Panc1 (cell line): ENCODE data around the gene CNTRL.

Source experiments
- POLR2AphosphoS5 ChIP-seq: IDR thresholded peaks from 2 replicates; pipeline ENCODE4 v1.6.1; 2012; ENCODE audit warnings: mild to moderate bottlenecking, low read depth, low read length, moderate library complexity
- TF ChIP-seq, protein P1 (sequence below): fragments of 450-650 bp; IDR thresholded peaks from 2 replicates; pipeline ENCODE4 v1.5.1; 2017; ENCODE audit warnings: mild to moderate bottlenecking
- TF ChIP-seq, protein P2 (sequence below), 2 experiments: IDR thresholded peaks; 2 replicates each; pipeline ENCODE4 v1.6.1; 2011 to 2012; ENCODE audit warnings: low read depth in 2 of 2, control low read depth in 1 of 2, low read length in 1 of 2, mild to moderate bottlenecking in 1 of 2, moderate library complexity in 1 of 2; ENCODE audit not compliant: insufficient read depth in 1 of 2

- TF ChIP-seq, protein P1, sequence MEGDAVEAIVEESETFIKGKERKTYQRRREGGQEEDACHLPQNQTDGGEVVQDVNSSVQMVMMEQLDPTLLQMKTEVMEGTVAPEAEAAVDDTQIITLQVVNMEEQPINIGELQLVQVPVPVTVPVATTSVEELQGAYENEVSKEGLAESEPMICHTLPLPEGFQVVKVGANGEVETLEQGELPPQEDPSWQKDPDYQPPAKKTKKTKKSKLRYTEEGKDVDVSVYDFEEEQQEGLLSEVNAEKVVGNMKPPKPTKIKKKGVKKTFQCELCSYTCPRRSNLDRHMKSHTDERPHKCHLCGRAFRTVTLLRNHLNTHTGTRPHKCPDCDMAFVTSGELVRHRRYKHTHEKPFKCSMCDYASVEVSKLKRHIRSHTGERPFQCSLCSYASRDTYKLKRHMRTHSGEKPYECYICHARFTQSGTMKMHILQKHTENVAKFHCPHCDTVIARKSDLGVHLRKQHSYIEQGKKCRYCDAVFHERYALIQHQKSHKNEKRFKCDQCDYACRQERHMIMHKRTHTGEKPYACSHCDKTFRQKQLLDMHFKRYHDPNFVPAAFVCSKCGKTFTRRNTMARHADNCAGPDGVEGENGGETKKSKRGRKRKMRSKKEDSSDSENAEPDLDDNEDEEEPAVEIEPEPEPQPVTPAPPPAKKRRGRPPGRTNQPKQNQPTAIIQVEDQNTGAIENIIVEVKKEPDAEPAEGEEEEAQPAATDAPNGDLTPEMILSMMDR, result no peak
- TF ChIP-seq, protein P2, sequence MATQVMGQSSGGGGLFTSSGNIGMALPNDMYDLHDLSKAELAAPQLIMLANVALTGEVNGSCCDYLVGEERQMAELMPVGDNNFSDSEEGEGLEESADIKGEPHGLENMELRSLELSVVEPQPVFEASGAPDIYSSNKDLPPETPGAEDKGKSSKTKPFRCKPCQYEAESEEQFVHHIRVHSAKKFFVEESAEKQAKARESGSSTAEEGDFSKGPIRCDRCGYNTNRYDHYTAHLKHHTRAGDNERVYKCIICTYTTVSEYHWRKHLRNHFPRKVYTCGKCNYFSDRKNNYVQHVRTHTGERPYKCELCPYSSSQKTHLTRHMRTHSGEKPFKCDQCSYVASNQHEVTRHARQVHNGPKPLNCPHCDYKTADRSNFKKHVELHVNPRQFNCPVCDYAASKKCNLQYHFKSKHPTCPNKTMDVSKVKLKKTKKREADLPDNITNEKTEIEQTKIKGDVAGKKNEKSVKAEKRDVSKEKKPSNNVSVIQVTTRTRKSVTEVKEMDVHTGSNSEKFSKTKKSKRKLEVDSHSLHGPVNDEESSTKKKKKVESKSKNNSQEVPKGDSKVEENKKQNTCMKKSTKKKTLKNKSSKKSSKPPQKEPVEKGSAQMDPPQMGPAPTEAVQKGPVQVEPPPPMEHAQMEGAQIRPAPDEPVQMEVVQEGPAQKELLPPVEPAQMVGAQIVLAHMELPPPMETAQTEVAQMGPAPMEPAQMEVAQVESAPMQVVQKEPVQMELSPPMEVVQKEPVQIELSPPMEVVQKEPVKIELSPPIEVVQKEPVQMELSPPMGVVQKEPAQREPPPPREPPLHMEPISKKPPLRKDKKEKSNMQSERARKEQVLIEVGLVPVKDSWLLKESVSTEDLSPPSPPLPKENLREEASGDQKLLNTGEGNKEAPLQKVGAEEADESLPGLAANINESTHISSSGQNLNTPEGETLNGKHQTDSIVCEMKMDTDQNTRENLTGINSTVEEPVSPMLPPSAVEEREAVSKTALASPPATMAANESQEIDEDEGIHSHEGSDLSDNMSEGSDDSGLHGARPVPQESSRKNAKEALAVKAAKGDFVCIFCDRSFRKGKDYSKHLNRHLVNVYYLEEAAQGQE (IDR thresholded peaks at IDR 0.05; ENCODE audit: insufficient read depth in 1 of 2, low read depth in 2 of 2, low read length in 1 of 2), result no peak
- no peak for TF ChIP-seq POLR2AphosphoS5
Observed at GRCh38 chr9:121085661-121086060, 10.9 kb downstream of the CNTRL start.
